Naive B cell (primary cell): ENCODE measurements around the gene KIF1A. TPM values are rescaled to one million over a fixed set of nuclear protein-coding genes. Genes with fewer than 3 reads are reported as not detected.
A peak's percentile ranks its signal among the peaks of the same experiment; 100 is the strongest.

Source experiments
- ATAC-seq, 2 donors: fragments of 150-1000 bp; cut with Tn5 transposase; 2 replicates each; pipeline ENCODE4 v1.10.0; 2021; ENCODE audit warnings: low read depth in 2 of 2, mild to moderate bottlenecking in 2 of 2, moderate library complexity in 2 of 2
- DNase-seq: peaks from one replicate; pipeline ENCODE4 v3.0.0; 2022
- H3K27ac Mint-ChIP-seq, 6 donors: one replicate each; pipeline ENCODE4 v1.8.0; 2020 to 2022; ENCODE audit warnings: mild to moderate bottlenecking in 6 of 6, mixed read lengths in 6 of 6, moderate library complexity in 5 of 6, inconsistent platforms in 2 of 6
- H3K27me3 Mint-ChIP-seq, 3 donors: one replicate each; pipeline ENCODE4 v1.8.0; 2021 to 2022; ENCODE audit warnings: mixed read lengths in 3 of 3, mild to moderate bottlenecking in 1 of 3
- H3K36me3 Mint-ChIP-seq, 2 donors: one replicate each; pipeline ENCODE4 v1.8.0; 2020 to 2022; ENCODE audit warnings: mixed read lengths in 2 of 2, inconsistent platforms in 1 of 2, mild to moderate bottlenecking in 1 of 2
- H3K4me1 Mint-ChIP-seq, 3 donors: one replicate each; pipeline ENCODE4 v1.8.0; 2020 to 2022; ENCODE audit warnings: mixed read lengths in 3 of 3, inconsistent platforms in 1 of 3, mild to moderate bottlenecking in 1 of 3, moderate library complexity in 1 of 3
- H3K4me3 Mint-ChIP-seq, 8 donors: one replicate each; pipeline ENCODE4 v1.8.0; 2020 to 2022; ENCODE audit warnings: mild to moderate bottlenecking in 8 of 8, mixed read lengths in 8 of 8, moderate library complexity in 8 of 8, inconsistent platforms in 2 of 8
- H3K9me3 Mint-ChIP-seq, 7 donors: one replicate each; pipeline ENCODE4 v1.8.0; 2020 to 2022; ENCODE audit warnings: mixed read lengths in 7 of 7, mild to moderate bottlenecking in 5 of 7, inconsistent platforms in 2 of 7, moderate library complexity in 1 of 7
- polyA plus RNA-seq, 6 donors: library from polyadenylated mRNA; unstranded; fragments of 300-500 nt; fragmentation: Illumina TruSeq; gene quantifications; one replicate each; pipeline ENCODE4 v1.2.3, GENCODE V29; 2021; ENCODE audit warnings: low read depth in 6 of 6

Gene KIF1A
- polyA plus RNA-seq, 6 donors from 2014 or later = not detected

GRCh38 chr2:240739797-240740196, 80.2 kb downstream of the KIF1A start:
- Mint-ChIP-seq H3K4me3 (no peak overlapping the region), H3K4me1 (no peaks in the 10 kb centered on the region), H3K36me3 (no peaks in the 10 kb centered on the region), H3K27ac (peak overlapping the region in 1 of 6 donors; percentile 28), H3K9me3 (no peaks in the 10 kb centered on the region), H3K27me3 (peaks cover 0 to 9% (median 5%) of the 10 kb centered on the region in 3 donors)
- no peak for ATAC-seq
- no peak for DNase-seq

GRCh38 chr2:240737958-240738357, 82.1 kb downstream of the KIF1A start:
- DNase-seq (no peak), ATAC-seq (no peak)
- H3K4me1 Mint-ChIP-seq = no peaks in the 10 kb centered on the region
- H3K4me3 Mint-ChIP-seq = no peak overlapping the region
- no peak overlapping the region for H3K27ac Mint-ChIP-seq
- H3K27me3 Mint-ChIP-seq = peaks cover 0 to 9% (median 5%) of the 10 kb centered on the region in 3 donors
- H3K36me3 Mint-ChIP-seq = no peaks in the 10 kb centered on the region
- H3K9me3 Mint-ChIP-seq = no peaks in the 10 kb centered on the region

GRCh38 chr2:240737512-240737911, 82.5 kb downstream of the KIF1A start:
- Mint-ChIP-seq H3K4me3 (no peak overlapping the region), H3K27ac (no peak overlapping the region), H3K36me3 (no peaks in the 10 kb centered on the region), H3K4me1 (no peaks in the 10 kb centered on the region), H3K27me3 (peaks cover 0 to 9% (median 5%) of the 10 kb centered on the region in 3 donors), H3K9me3 (no peaks in the 10 kb centered on the region)
- no peak for DNase-seq
- ATAC-seq = no peak

GRCh38 chr2:240736281-240737250, 83.5 kb downstream of the KIF1A start:
- Mint-ChIP-seq H3K9me3 (no peaks in the 10 kb centered on the region), H3K36me3 (no peaks in the 10 kb centered on the region), H3K4me3 (no peak overlapping the region), H3K27me3 (peaks cover 0 to 9% (median under 1%) of the 10 kb centered on the region in 3 donors), H3K27ac (peak overlapping the region in 1 of 6 donors; percentile 20), H3K4me1 (no peaks in the 10 kb centered on the region)
- ATAC-seq (no peak), DNase-seq (no peak)

GRCh38 chr2:240735476-240735875, 84.5 kb downstream of the KIF1A start:
- peaks cover 0 to 9% (median 0%) of the 10 kb centered on the region in 3 donors for H3K27me3 Mint-ChIP-seq
- no peaks in the 10 kb centered on the region for H3K36me3 Mint-ChIP-seq
- no peak for DNase-seq
- H3K9me3 Mint-ChIP-seq = no peaks in the 10 kb centered on the region
- no peak overlapping the region for H3K4me3 Mint-ChIP-seq
- ATAC-seq = no peak
- H3K4me1 Mint-ChIP-seq = no peaks in the 10 kb centered on the region
- H3K27ac Mint-ChIP-seq = no peak overlapping the region

- ATAC-seq (no peak), DNase-seq (no peak)
- H3K27ac Mint-ChIP-seq = no peak overlapping the region
- no peak overlapping the region for H3K4me3 Mint-ChIP-seq
- peaks cover 0 to 7% (median 0%) of the 10 kb centered on the region in 3 donors for H3K27me3 Mint-ChIP-seq
- H3K36me3 Mint-ChIP-seq = no peaks in the 10 kb centered on the region
- H3K9me3 Mint-ChIP-seq = no peaks in the 10 kb centered on the region
- H3K4me1 Mint-ChIP-seq = no peaks in the 10 kb centered on the region
Observed at GRCh38 chr2:240734756-240735155, 85.3 kb downstream of the KIF1A start.

GRCh38 chr2:240733803-240734495, 86.1 kb downstream of the KIF1A start:
- Mint-ChIP-seq H3K9me3 (peaks cover 0 to 2% (median 0%) of the 10 kb centered on the region in 7 donors), H3K27me3 (peaks cover 0 to 5% (median 0%) of the 10 kb centered on the region in 3 donors), H3K36me3 (no peaks in the 10 kb centered on the region), H3K4me1 (no peaks in the 10 kb centered on the region), H3K4me3 (no peak overlapping the region), H3K27ac (no peak overlapping the region)
- ATAC-seq (peak in 1 of 2 donors; percentile 47), DNase-seq (peak; percentile 11)

- Mint-ChIP-seq H3K9me3 (peaks cover 0 to 2% (median 0%) of the 10 kb centered on the region in 7 donors), H3K4me3 (no peak overlapping the region), H3K27me3 (peaks cover 3 to 7% (median 4%) of the 10 kb centered on the region in 3 donors), H3K27ac (no peak overlapping the region), H3K4me1 (no peaks in the 10 kb centered on the region), H3K36me3 (no peaks in the 10 kb centered on the region)
- ATAC-seq (no peak), DNase-seq (no peak)
Observed at GRCh38 chr2:240732911-240733622, 87.0 kb downstream of the KIF1A start.

- Mint-ChIP-seq H3K4me1 (no peaks in the 10 kb centered on the region), H3K27ac (no peak overlapping the region), H3K36me3 (no peaks in the 10 kb centered on the region)
Observed at GRCh38 chr2:240732184-240732583, 87.8 kb downstream of the KIF1A start.

GRCh38 chr2:240731178-240731545, 88.9 kb downstream of the KIF1A start:
- Mint-ChIP-seq H3K9me3 (peaks cover 0 to 2% (median 0%) of the 10 kb centered on the region in 7 donors), H3K27me3 (peaks cover 4 to 10% (median 7%) of the 10 kb centered on the region in 3 donors), H3K36me3 (no peaks in the 10 kb centered on the region), H3K4me3 (no peak overlapping the region), H3K4me1 (no peaks in the 10 kb centered on the region), H3K27ac (no peak overlapping the region)
- DNase-seq = no peak
- ATAC-seq = no peak

More at GRCh38 chr2:240732184-240732583, 87.8 kb downstream of the KIF1A start:
- Mint-ChIP-seq H3K4me3 (no peak overlapping the region), H3K9me3 (peaks cover 0 to 2% (median 0%) of the 10 kb centered on the region in 7 donors), H3K27me3 (peaks cover 4 to 10% (median 7%) of the 10 kb centered on the region in 3 donors)
- DNase-seq (no peak), ATAC-seq (no peak)

GRCh38 chr2:240730501-240731177, 89.4 kb downstream of the KIF1A start:
- Mint-ChIP-seq H3K4me1 (no peaks in the 10 kb centered on the region), H3K4me3 (no peak overlapping the region), H3K9me3 (peaks cover 0 to 2% (median 0%) of the 10 kb centered on the region in 7 donors), H3K36me3 (no peaks in the 10 kb centered on the region), H3K27me3 (peaks cover 4 to 10% (median 7%) of the 10 kb centered on the region in 3 donors), H3K27ac (peak overlapping the region in 1 of 6 donors; percentile 27)
- DNase-seq (no peak), ATAC-seq (no peak)

GRCh38 chr2:240728827-240729226, 91.2 kb downstream of the KIF1A start:
- Mint-ChIP-seq H3K36me3 (no peaks in the 10 kb centered on the region), H3K27ac (no peak overlapping the region), H3K9me3 (peaks cover 0 to 2% (median 0%) of the 10 kb centered on the region in 7 donors), H3K4me3 (no peak overlapping the region), H3K4me1 (no peaks in the 10 kb centered on the region), H3K27me3 (peaks cover 4 to 10% (median 7%) of the 10 kb centered on the region in 3 donors)
- DNase-seq = no peak
- ATAC-seq = no peak

GRCh38 chr2:240728361-240728760, 91.7 kb downstream of the KIF1A start:
- DNase-seq = no peak
- peaks cover 4 to 10% (median 7%) of the 10 kb centered on the region in 3 donors for H3K27me3 Mint-ChIP-seq
- H3K4me3 Mint-ChIP-seq = no peak overlapping the region
- H3K27ac Mint-ChIP-seq = peak overlapping the region in 1 of 6 donors; percentile 66
- ATAC-seq = no peak
- no peaks in the 10 kb centered on the region for H3K36me3 Mint-ChIP-seq
- H3K9me3 Mint-ChIP-seq = peaks cover 0 to 2% (median 0%) of the 10 kb centered on the region in 7 donors
- H3K4me1 Mint-ChIP-seq = no peaks in the 10 kb centered on the region
